Prostate gland (tissue), 2 donors: ENCODE measurements around the gene TPRG1L.

Experiments used
- POLR2A ChIP-seq: fragments of 450-650 bp; IDR thresholded peaks from one replicate; pipeline ENCODE4 v1.6.1; 2016; ENCODE audit warnings: antibody characterized with exemption, mild to moderate bottlenecking
- TF ChIP-seq, protein P1 (sequence below), 4 experiments: fragments of 200-600 bp in 2 of 4; fragments of 450-650 bp in 2 of 4; sonication (generic) in 2 of 4; IDR thresholded peaks; 1 replicate in 3 of 4; 2 replicates in 1 of 4; pipeline ENCODE4 v1.5.1; 2016 to 2019; ENCODE audit warnings: antibody characterized with exemption in 4 of 4, mild to moderate bottlenecking in 2 of 4, moderate library complexity in 2 of 4

DNA sequence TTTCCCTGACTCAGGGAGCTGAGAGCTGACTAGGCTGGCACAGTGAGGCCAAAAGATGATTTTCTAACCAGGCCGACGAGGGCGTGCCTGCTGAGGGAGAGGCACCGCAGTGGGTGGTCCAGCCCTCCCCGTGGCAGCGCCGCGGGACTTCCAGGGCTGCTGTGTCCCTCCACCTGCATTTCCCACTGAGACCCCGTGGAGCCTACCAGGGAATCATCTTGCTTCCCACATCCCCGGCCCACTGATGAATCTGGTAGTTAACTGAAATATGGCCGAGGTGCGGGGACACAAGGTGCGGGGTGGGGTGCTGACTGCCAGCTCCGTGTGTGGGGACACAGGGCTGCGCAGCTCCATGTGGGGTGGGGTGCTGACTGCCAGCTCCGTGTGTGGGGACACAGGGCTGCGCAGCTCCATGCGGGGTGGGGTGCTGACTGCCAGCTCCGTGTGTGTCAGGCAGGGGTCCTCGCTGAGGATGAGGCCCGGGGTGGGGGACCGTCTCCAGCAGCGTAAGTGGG is 14.6 kb downstream of the TPRG1L start:
- TF ChIP-seq, protein P1, sequence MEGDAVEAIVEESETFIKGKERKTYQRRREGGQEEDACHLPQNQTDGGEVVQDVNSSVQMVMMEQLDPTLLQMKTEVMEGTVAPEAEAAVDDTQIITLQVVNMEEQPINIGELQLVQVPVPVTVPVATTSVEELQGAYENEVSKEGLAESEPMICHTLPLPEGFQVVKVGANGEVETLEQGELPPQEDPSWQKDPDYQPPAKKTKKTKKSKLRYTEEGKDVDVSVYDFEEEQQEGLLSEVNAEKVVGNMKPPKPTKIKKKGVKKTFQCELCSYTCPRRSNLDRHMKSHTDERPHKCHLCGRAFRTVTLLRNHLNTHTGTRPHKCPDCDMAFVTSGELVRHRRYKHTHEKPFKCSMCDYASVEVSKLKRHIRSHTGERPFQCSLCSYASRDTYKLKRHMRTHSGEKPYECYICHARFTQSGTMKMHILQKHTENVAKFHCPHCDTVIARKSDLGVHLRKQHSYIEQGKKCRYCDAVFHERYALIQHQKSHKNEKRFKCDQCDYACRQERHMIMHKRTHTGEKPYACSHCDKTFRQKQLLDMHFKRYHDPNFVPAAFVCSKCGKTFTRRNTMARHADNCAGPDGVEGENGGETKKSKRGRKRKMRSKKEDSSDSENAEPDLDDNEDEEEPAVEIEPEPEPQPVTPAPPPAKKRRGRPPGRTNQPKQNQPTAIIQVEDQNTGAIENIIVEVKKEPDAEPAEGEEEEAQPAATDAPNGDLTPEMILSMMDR (IDR thresholded peaks at IDR 0.05), result no peak
- TF ChIP-seq POLR2A, result no peak
